ENCODE data around the gene TMEM184B. TPM values are rescaled to one million over a fixed set of nuclear protein-coding genes. Genes with fewer than 3 reads are reported as not detected.

TMEM184B gene
- polyA plus RNA-seq, 1 experiment, result 36.8 TPM

DNA sequence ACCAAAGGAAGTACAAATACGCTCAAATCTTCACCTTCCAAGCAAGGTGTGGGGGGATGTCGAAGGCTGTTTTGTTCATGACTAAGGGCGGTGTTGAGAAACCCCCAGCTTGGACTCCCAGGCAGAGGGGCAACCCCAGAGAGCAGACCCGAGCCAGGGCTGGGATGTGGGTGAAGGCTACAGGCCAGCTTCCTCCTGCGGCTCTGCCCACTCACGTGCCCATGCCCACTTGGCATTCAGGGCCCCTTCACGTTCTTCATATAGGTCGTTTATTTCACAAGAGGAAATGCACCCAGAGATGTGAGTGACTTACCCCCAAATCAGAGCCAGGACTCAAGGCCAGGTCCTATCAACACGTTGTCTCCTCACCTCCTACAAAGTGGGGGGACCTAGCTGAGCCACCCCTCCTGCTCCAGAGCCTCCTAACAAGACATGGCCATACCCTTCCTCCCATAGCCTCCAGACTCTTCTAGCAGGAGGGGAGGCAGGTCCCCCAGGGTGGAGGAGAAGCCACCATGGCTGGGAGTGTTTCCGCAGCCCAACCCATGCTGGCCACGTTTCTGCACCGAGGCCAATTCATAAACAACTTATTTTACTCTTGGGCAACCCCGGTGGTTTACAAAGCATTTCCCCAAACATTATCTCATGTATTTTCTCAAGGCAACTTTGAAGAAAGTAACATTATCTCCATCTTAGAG lies 22.0 kb downstream of the TMEM184B start:
- Histone ChIP-seq H3K27ac (ENCODE audit: low read depth, low read length) (peak overlapping the region; percentile 52), H3K27me3 (ENCODE audit: control insufficient read depth, insufficient read depth, low read length) (no peaks in the 10 kb centered on the region), H3K4me3 (ENCODE audit: low read depth, low read length) (no peak overlapping the region), H3K9me3 (ENCODE audit: control insufficient read depth, insufficient read depth, low read length) (peaks cover 10% of the 10 kb centered on the region)
- TF ChIP-seq CTCF (IDR thresholded peaks at IDR 0.05; ENCODE audit: low read depth, low read length), result no peak
- POLR2A ChIA-PET, result interaction anchor here (0.6 kb wide), 1 partner anchor 20 kb away, joined by 3 read pairs; no protein-coding TSS in a partner anchor
- no peak for DNase-seq (ENCODE audit: low read depth, low spot score)
- CTCF ChIA-PET, result no interaction called here

DNA sequence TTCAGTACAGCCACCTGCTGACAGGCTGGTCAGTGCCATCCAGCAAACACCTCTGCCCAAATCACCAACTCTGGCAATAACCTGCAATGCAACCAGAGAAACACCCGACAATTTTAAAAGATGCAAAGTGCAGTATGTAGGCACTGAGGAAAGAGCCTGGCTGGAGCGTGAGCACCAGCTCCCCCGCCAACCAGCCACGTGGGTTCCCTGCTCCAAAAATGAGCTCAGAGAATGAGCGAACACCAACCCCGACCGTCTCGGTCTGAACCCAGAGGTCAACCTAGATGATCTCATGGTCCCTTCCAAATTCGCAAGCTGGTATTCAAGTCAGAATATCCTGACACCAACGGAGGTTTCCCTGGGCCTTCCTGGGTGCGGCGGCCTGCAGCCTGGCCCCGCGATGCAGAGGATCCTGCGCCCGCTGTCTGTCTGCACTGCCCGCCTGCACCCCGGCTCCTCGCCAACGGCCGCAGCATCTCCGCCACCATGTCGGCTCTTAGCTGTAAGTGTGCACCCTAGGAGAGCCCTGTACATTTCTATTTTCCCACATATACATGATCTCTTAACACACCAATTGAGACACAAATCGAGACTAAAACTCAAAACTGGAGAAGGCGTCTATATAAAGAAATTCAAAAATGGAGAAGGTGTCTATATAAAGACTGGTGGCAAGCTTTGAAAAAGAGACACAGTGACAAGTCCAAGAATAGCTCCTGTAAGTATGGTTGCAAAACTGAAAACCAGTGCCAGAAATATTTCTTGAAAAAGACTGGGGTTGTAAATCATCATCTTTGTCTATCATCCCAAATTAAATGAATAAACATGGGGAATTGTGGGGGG lies 22.8 kb downstream of the TMEM184B start:
- Histone ChIP-seq H3K27ac (ENCODE audit: low read depth, low read length) (no peak overlapping the region), H3K27me3 (ENCODE audit: control insufficient read depth, insufficient read depth, low read length) (no peaks in the 10 kb centered on the region), H3K9me3 (ENCODE audit: control insufficient read depth, insufficient read depth, low read length) (peaks cover 10% of the 10 kb centered on the region), H3K4me3 (ENCODE audit: low read depth, low read length) (no peak overlapping the region)
- POLR2A ChIA-PET, result interaction anchor here (0.6 kb wide), 1 partner anchor 21 kb away, joined by 3 read pairs; no protein-coding TSS in a partner anchor
- TF ChIP-seq CTCF (IDR thresholded peaks at IDR 0.05; ENCODE audit: low read depth, low read length), result no peak
- no peak for DNase-seq (ENCODE audit: low read depth, low spot score)
- CTCF ChIA-PET, result interaction anchor here (1.0 kb wide), 1 partner anchor 10 kb away, joined by 4 read pairs; no protein-coding TSS in a partner anchor

DNA sequence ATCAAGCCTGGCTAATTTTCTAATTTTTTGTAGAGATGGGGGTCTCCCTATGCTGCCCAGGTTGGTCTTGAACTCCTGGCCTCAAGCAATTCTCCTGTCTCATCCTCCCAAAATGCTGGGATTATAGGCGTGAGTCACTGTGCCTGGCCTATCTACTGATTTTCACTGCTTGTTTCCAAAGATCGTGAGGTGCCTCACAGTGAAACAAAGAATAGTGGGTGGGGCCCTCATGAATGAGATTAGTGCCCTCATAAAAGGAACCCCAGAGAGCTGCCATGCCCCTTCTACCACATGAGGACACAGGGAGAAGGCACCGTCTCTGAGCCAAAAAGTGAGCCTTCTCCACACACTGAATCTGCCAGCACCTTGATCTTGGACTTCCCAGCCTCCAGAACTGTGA lies 23.5 kb downstream of the TMEM184B start:
- peaks cover 10% of the 10 kb centered on the region for H3K9me3 ChIP-seq (ENCODE audit: control insufficient read depth, insufficient read depth, low read length)
- CTCF ChIA-PET, result interaction anchor here (1.0 kb wide), 1 partner anchor 9 kb away, joined by 4 read pairs; no protein-coding TSS in a partner anchor
- POLR2A ChIA-PET, result no interaction called here
- no peak for TF ChIP-seq CTCF (IDR thresholded peaks at IDR 0.05; ENCODE audit: low read depth, low read length)
- H3K27me3 ChIP-seq (ENCODE audit: control insufficient read depth, insufficient read depth, low read length), result no peaks in the 10 kb centered on the region
- no peak overlapping the region for H3K27ac ChIP-seq (ENCODE audit: low read depth, low read length)
- DNase-seq (ENCODE audit: low read depth, low spot score), result no peak
- no peak overlapping the region for H3K4me3 ChIP-seq (ENCODE audit: low read depth, low read length)

GRCh38 chr22:38248280-38248679 lies 24.5 kb downstream of the TMEM184B start:
- no peak for TF ChIP-seq CTCF (IDR thresholded peaks at IDR 0.05; ENCODE audit: low read depth, low read length)
- ChIA-PET POLR2A (no interaction called here), CTCF (interaction anchor here (0.5 to 0.9 kb wide), 2 partner anchors 9 to 163 kb away, joined by 3 read pairs; no protein-coding TSS in a partner anchor)
- peaks cover 10% of the 10 kb centered on the region for H3K9me3 ChIP-seq (ENCODE audit: control insufficient read depth, insufficient read depth, low read length)
- no peaks in the 10 kb centered on the region for H3K27me3 ChIP-seq (ENCODE audit: control insufficient read depth, insufficient read depth, low read length)
- no peak overlapping the region for H3K4me3 ChIP-seq (ENCODE audit: low read depth, low read length)
- DNase-seq (ENCODE audit: low read depth, low spot score), result no peak
- no peak overlapping the region for H3K27ac ChIP-seq (ENCODE audit: low read depth, low read length)
